ES-I3 (cell line): Measurements from ENCODE around the gene KANK3.
A peak's percentile ranks its signal among the peaks of the same experiment; 100 is the strongest.
"Not testable (repeated sequence)": the region's sequence is repeated elsewhere in the genome, so short reads cannot be mapped to it uniquely, and the experiment has no call there.

Experiments used
- H3K36me3 ChIP-seq: 2 replicates; pipeline ENCODE4 v1.6.1; 2013; ENCODE audit warnings: mild to moderate bottlenecking, low read length, control low read depth, moderate library complexity; ENCODE audit not compliant: insufficient read depth
- H3K4me1 ChIP-seq: 2 replicates; pipeline ENCODE4 v1.6.1; 2013; ENCODE audit warnings: mild to moderate bottlenecking, control low read depth, low read length; ENCODE audit not compliant: insufficient read depth
- H3K9ac ChIP-seq: 2 replicates; pipeline ENCODE4 v1.6.1; 2013; ENCODE audit warnings: low read depth, mild to moderate bottlenecking, low read length, moderate library complexity
- H3K9me3 ChIP-seq: 2 replicates; pipeline ENCODE4 v1.6.1; 2013; ENCODE audit warnings: mild to moderate bottlenecking, low read length, moderate library complexity; ENCODE audit not compliant: control insufficient read depth, insufficient read depth

The KANK3 gene

DNA sequence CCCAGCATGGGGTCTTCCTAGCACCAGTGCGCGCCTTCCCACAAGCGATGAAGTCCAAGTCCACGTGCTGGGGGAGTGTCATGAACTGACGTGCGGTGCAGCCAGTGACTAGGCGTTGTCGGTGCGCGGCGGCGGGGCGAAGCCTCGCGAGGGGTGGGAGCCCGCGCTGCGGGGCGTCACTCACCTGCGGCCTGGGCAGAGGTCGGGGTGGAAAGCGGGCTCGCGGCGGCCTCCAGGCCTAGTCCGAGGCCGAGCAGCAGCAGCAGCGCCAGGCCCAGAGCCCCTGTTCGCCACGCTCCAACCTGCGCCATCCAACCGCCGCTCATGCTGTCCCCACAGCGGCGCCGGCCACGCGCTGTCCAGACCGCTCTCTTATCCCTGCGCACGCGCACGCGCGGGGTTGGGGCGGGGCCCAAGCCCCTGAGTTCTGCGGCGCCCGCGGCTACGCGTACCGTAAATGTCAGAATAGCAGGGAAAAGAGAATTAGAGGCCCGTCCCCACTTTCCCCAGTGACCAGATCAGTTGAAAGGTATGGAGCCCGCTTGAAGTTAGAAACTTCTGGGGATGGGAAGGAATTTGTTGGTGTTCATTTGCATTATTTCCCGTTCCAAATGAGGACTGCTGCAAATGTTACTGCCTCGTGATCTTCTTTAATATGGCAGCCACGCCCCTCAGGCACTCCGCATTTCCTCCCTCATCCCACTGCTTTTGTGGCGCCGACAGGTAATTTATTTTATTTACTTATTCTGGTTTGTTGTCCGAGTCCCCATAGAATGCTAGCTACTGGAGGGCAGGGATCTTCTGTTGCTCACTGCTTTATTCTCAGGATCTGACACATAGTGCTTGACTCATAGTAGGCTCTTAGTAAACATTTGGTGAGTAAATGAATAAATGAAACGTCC lies 34.8 kb downstream of the KANK3 start, which contains the start of gene CD320:
Gene CD320, minus strand, starts transcription at position 394 of the 902 bp plus-strand sequence. Its CDS starts 68 bp downstream, at position 326.
- Histone ChIP-seq H3K4me1 (peaks cover 3% of the 10 kb centered on the region; the same call in 1 of the 2 replicates), H3K9ac (peak within 1 kb of the TSS; percentile 68), H3K36me3 (peaks cover 3% of the 10 kb centered on the region), H3K9me3 (no peaks in the 10 kb centered on the region)

DNA sequence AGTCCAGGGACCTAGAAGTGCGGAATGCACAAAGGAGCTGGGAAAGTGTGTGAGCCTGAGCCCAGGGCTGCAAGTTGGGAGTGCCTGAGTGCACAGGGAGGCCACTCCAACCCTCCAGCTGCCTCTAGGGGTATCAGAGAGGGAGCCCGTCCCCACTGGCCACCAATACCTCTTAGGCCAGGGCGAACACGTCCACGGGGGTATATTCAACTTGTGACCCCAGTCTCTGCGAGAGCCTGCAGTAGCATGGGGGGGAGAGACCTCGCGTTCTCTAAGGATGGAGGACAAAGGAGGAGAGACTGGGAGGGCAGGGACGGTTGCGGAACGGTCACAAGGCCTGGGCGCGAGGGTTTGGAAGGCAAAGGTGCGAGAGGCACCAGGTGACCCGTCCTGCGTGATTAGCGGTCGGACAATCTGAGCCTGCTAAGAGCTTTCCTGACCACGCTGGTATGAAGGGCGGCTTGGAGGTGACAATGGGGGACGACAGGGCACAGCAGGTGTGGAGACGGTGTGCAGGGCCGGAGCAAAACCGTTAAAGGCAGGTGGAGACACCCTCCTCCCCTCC lies 35.6 kb downstream of the KANK3 start:
- H3K4me1 ChIP-seq: peaks cover 3% of the 10 kb centered on the region; the same call in 1 of the 2 replicates
- peaks cover 3% of the 10 kb centered on the region for H3K36me3 ChIP-seq
- H3K9me3 ChIP-seq: no peaks in the 10 kb centered on the region
- H3K9ac ChIP-seq: peak overlapping the region; percentile 68

DNA sequence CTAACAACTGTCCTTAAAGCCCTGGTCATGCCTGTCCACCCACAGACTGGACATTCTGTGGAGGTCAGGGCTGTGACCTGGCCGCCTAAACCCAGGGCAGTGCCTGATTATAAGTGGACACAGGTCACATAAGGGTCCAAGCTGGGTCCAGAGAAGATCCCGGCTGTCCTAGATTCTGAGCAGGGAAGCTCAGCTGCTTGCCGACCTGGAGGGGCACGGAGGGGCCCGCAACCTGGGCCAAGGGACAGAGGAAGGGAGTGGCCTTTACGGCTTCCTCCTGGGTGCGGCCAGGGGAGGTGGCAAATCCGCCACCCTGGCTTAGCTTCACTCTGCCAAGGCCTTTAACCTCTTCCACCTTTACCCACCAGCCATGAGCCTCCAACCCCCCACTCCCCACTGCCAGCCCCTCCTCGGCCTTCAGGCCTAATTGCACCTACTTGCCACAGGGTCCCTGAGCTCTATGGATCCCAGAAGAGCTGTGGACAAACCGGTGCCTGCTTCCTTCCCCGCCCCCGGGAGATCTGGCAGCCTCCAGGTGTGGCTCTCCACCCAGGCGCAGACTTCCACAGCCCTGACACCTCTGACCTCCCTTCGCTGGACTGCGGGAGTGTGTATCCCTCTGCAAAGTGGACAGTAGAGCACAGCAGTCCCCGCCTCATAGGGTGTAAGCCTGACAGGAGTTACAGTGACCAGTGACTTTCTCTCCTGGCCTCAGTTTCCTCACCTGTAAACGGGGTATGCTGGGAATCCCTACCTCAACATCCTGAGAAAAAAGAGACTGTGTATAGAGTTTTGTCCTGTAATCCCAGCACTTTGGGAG lies 36.6 kb downstream of the KANK3 start:
- Histone ChIP-seq H3K9ac (no peak overlapping the region; the same call in 1 of the 2 replicates), H3K9me3 (no peaks in the 10 kb centered on the region), H3K36me3 (peaks cover under 1% of the 10 kb centered on the region), H3K4me1 (peaks cover 3% of the 10 kb centered on the region; the same call in 1 of the 2 replicates)

DNA sequence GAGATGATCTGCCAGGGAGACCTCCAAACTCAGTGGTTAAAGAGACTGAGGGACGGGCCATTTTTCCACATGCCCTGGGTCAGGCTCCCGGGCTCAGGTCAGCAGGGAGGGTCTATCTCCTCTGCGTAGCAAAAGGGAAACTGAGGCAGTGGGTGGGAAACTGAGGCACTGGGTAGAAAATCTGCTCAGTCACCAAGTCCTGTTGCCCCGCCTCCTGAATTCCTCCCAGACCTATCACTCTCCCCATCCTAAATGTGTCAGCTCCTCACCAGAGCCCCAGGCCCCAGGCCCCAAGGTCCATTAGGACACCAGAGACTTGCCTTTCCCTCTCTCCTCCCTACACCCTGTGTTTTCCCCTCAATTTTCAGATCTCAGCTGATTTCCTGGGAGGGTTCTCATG lies 37.3 kb downstream of the KANK3 start:
- H3K36me3 ChIP-seq: no peaks in the 10 kb centered on the region; the same call in 1 of the 2 replicates
- H3K4me1 ChIP-seq: peaks cover 3% of the 10 kb centered on the region; the same call in 1 of the 2 replicates
- no peak overlapping the region for H3K9ac ChIP-seq
- no peaks in the 10 kb centered on the region for H3K9me3 ChIP-seq

DNA sequence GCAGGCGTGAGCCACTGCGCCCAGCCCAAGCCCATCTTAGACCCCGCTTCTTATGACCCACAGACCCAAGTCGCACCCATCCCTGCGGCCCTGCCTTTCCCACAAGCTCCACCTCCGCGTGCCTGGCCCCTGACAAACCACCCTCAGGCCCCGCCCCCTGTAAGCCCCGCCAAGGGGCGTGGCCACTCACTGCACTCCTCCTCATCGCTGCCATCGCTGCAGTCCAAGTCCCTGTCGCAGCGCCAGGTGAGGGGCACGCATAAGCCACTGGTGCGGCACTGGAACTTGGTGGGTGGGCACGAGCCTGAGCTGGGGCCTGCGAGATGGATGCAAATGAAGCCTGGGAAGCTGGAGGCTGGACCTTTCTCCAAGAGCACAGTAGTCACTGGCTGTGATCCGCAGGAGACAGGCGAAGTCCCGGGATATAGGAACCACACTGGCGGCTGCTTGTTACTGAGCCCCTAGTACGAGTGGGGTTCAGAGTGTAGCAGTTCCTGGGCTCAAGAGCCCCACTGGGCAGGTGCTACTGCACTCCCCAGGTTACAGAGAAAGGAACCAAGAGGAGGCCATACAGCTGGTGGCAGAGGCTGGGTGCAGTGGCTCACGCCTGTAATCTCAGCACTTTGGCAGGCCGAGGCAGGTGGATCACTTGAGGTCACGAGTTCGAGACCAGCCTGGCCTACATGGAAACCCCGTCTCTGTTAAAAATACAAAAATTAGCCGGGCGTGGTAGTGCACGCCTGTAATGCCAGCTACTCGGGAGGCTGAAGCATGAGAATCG lies 38.0 kb downstream of the KANK3 start:
- Histone ChIP-seq H3K36me3 (no peaks in the 10 kb centered on the region), H3K4me1 (peaks cover 3% of the 10 kb centered on the region; the same call in 1 of the 2 replicates), H3K9ac (no peak overlapping the region; the same call in 1 of the 2 replicates)

DNA sequence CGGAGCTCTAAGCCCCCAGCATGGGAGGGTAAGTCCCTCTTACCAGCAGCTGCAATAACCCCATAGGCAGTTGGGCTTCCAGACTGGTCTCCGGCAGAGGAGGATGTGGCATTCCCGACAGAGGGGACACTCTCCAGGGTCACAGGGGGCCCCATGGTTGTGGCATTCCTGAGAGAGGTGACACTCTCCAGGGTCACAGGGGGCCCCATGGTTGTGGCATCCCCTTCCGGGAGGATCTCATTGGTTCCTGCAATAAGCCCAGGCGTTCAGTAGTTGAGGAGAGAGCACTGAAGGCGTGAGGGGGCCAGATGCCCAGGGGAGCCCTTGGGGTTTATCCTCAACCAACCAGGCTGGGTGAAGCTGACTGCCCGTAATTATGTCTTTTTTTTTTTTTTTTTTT lies 40.3 kb downstream of the KANK3 start:
- no peak overlapping the region for H3K9ac ChIP-seq
- H3K4me1 ChIP-seq: no peaks in the 10 kb centered on the region; the same call in 1 of the 2 replicates
- no peaks in the 10 kb centered on the region for H3K36me3 ChIP-seq
- no peaks in the 10 kb centered on the region for H3K9me3 ChIP-seq

More for the DNA sequence above, 38.0 kb downstream of the KANK3 start:
- H3K9me3 ChIP-seq: no peaks in the 10 kb centered on the region

DNA sequence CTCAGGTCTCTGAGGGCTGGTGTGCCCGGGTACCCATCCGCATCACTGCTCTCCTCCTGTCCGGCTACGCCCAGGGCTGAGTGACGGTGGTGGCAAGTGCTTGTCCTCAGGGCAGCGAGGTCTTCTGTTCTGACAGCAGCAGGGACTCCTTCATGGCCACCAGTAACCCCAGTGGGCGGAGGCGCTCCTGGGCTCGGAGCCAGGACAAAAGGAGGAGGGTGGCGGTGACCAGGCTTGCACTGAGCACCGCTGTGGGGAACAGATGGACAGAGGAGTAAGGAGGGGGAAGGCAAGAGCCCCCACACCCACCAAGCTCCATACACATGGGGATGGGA lies 40.7 kb downstream of the KANK3 start:
- Histone ChIP-seq H3K36me3 (no peaks in the 10 kb centered on the region), H3K9ac (no peak overlapping the region), H3K4me1 (no peaks in the 10 kb centered on the region; the same call in 1 of the 2 replicates), H3K9me3 (no peaks in the 10 kb centered on the region)

DNA sequence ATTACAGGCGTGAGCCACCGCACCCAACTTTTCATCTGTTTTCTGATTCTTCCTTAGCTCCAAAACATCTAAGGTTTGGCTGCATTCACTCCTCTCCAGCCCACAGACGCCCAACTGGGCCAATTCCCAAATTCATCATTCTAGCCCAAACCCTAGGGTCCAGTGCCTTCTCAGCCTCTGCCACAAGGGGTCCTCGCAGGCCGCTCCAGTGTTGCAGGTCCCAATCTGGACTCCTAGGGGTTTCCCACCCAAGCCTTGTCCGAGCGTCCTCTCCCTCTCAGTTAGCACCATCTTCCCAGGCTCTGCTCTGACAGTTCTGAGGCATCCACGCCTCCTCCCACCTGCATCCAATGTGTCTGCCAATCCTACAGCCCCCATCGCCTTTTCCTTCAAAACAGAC lies 51.7 kb downstream of the KANK3 start:
- not testable (repeated sequence) for H3K9me3 ChIP-seq, H3K36me3 ChIP-seq, H3K9ac ChIP-seq, H3K4me1 ChIP-seq

DNA sequence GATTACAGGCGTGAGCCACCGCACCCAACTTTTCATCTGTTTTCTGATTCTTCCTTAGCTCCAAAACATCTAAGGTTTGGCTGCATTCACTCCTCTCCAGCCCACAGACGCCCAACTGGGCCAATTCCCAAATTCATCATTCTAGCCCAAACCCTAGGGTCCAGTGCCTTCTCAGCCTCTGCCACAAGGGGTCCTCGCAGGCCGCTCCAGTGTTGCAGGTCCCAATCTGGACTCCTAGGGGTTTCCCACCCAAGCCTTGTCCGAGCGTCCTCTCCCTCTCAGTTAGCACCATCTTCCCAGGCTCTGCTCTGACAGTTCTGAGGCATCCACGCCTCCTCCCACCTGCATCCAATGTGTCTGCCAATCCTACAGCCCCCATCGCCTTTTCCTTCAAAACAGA lies 66.6 kb downstream of the KANK3 start:
- not testable (repeated sequence) for H3K9ac ChIP-seq, H3K4me1 ChIP-seq, H3K9me3 ChIP-seq, H3K36me3 ChIP-seq
